GM19324 (cell line): ENCODE results near the gene RSPO3.
A peak's percentile ranks its signal among the peaks of the same experiment; 100 is the strongest.

Experiments used
- ATAC-seq: cut with Tn5 transposase; IDR thresholded peaks from one replicate; pipeline ENCODE4 v1.9.1; 2021; ENCODE audit warnings: mild to moderate bottlenecking, moderate library complexity; ENCODE audit not compliant: unreplicated experiment, low FRiP score

Gene RSPO3

DNA sequence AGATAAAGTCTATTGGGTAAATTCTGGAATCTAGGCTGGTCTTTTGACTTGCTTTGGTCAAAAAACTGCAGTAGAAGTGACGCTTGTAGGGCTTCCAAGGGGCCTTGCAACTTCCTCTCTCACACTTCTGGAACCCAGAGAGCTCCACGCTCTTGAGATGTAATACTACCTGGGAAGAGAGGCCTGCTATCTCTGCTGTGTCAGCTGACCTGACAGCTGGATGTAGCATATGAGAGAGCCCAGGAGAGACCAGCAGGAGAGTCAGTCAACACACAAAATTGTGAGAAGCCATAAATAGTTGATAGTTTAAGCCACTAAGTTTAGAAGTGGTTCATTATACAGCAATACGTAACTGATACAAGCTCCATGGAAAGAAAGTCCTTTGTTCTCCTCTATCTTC, 7.8 kb upstream of the RSPO3 start:
- ATAC-seq: no peak

- no peak for ATAC-seq
These were observed 6.9 kb upstream of the RSPO3 start for GRCh38 chr6:127111526-127111925.

DNA sequence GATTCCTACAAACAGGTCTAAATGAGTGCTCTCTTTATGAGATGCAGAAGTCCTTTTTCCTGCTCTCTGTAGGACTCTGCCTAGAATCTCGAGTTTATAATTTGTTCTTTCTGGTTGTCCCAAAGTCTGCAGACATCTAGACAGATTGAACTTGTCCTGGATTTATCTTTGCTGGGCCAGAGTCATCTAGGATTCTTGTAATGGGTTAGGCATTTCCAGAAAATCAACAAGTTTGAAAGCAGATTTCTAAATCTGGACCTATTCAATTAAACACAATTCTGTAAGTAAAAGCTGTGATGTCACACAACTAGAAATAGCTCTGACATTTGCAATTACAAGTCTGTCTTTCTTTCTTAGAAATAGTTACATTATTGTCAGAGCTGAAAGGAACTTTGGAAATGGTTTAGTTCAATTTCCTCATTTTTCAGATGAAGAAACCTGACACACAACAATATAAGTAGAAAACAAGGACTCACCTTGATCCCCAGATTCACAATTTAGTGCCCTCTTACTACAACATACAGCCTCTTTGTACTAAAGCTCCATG, 4.2 kb upstream of the RSPO3 start:
- no peak for ATAC-seq

GRCh38 chr6:127115084-127115655, 3.3 kb upstream of the RSPO3 start:
- no peak for ATAC-seq

DNA sequence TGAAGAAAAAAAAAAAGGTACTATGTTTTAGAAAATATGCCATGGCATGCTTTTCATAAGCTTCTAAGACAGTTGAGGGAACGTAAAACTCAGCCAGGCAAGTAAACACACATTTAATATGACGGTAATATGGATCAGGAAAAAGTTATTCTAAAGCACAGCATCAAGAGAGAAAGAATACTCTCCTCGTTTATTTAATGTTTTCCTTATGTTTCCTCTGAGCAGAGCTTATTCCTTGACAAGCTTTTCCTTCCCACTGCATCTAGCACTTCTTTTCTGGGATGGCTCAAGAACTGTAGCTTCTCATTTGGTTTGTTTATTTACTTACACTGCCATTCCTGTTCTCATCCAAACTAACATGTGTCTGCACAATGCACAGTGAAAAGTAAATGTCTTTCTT, 2.7 kb upstream of the RSPO3 start:
- no peak for ATAC-seq

- ATAC-seq: no peak
These were observed 533 bp upstream of the RSPO3 start for GRCh38 chr6:127117979-127118297.

DNA sequence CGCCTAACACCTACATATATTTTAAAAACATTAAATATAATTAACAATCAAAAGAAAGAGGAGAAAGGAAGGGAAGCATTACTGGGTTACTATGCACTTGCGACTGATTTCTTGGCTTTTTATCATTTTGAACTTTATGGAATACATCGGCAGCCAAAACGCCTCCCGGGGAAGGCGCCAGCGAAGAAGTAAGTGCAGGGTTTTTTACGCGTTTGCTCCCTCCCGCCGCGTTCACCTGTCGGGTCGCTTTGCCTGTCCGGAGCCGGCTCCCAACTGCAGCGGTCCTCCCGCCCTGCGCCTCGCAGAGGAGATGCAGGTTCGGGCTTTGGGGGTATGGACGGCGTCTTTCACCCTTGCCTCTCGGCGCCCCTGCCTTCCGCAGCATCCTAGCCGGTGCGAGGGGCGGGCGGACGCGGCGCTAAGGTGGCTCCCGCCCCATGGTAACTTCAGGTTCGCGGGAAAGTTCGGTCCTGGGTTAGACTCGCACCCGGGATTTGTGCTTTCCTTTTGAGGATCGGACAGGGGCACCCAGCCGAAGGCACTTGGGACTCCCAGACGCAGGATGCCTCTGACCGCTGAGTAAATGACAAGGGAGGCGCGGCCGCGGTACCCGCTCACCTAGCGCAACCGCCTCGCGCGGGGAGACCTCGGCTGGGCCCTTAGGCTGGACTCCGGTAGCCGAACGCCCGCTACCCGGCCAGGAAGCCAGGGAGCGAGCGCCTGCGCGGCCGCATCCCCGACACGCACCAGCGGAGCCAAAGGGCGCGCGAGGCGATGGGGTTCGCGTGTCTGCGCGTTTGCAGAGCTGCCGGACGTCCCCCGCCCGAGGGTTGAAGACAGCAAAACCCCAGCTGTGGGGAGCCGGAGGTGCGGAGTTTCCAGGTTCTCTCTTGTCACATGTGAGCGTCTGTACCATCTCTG, 891 bp downstream of the RSPO3 start:
- ATAC-seq: peak; percentile 43

- ATAC-seq: peak; percentile 5
These were observed 1.7 kb downstream of the RSPO3 start for GRCh38 chr6:127120023-127120786.

DNA sequence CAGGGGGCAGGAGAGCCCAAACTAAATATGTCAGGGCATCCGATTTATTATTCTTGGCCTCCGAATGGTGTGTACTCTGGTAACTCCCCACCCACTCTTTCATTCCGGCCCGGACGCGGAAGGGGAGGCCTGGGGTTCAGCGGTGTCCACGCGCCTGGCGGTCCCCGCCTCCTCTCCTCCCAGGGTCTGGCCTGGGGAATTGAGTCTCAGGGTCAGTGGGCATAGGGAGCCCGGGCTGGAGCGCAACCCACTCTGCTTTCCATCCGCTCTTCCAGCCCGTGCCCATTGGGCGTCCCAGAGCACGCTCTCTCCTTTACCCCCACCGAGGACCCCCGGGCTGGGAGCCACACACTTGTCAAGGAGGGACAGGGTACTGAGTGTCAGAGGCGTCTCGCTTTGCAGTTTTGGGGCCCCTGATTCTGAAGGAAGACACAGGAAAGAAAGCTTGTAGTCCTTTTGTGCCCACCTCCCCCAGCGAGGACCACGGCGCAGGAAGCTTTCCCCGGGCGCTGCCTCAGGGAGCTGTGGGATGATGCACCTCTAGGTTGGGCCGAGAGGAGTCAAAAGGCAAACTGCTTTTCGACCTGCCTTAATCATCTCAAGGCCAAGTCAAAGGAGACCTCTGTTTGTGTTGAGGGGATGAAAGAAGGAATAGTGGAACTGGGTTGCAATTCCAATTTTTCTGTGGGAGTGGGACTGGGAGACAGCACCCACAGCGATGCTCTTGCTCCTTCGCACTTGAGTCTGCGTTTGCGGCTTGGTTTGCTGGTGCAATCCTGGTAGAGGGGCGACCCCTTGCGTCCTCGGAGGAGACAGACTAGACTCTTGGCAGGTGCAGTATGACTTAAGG, 2.5 kb downstream of the RSPO3 start:
- ATAC-seq: peak; percentile 90

DNA sequence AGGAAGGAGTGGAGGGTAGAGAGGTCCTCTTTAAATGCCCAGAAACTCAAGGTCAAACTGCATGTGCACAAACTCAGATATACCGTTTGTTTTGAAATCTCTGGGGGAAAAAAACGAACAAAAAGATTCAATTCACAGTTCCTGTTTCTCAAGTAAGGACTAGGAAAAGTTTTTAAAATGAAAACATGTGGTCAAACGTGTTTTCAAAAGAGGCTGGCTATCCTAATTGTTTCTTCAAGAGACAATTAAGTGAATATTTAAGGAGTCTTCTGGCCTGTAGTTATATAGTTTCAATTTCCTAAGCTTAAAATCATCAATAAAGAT, 3.1 kb downstream of the RSPO3 start:
- ATAC-seq: no peak

DNA sequence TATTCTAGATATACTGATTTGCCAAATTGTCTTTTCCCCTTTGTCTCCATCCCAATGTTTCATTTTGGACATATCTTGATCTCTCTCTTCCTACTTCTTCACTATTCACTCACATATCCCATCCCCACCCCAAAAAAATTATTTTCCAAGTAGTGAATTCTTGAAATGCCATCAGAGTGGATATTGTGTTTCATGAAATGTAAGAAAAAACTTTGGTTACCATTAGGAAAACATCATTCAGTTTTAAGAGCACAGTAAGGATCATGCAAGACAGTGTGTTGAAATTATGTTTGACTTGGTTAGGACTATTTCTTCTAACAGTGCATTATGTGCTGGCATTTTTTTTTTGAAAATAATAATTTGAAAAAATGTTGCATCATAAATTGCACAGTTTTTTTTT, 5.7 kb downstream of the RSPO3 start:
- ATAC-seq: no peak

DNA sequence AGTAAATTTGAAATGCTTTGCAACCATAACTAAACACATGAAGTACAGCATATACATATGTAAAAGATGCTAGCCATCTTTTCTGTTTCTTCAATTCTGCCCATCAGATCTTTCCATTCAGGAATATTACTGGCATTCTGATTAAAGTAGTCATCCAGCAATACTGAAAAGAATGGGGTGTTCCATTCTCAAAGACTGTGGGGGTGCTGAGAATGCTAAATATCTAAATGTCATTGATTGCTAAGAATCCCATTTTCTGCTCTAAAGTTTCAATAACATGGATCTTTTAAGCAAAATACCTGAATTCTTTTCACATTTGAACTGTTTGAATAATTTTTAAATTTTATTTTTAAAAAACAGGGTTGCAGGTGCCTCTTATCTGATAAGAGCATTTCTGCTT, 6.2 kb downstream of the RSPO3 start:
- no peak for ATAC-seq

- no peak for ATAC-seq
These were observed 9.6 kb downstream of the RSPO3 start for GRCh38 chr6:127128066-127128465.

DNA sequence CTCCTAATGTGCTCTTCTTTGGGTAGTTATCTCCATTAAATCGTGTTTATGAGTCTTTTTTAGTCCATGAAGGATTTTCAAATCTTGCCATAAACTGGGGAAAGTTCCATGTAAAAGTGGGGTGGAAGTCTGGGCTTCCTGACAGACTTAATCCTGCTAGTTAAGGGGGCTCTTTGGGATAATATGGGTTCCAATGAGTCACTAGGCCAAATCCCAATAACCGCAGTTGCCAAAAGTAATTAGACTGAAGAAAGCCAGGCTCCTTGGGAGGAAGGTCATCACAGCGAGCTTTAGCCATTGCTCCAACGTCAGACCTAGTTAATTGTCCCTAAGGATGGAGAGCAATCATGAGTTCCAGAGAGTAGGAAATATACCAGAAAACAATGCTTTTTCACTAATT, 10.8 kb downstream of the RSPO3 start:
- no peak for ATAC-seq

DNA sequence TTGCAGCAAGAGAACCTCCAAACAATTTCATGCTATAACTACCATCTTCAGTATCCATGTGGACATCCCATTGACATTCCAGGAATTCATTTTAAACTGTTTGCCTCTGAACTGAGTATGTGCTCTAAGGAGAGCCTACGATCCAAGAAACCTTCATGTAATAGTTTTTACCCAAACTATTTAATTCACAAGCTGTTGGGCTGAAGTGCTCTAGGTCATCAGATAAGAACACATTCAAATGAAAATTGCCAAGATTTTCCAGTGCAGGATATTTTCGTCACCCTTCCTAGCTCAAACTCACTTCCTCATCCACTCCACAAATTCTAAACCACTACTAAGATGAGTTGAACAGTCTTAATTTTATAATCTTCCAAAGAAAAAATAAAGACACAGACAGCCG, 12.8 kb downstream of the RSPO3 start:
- ATAC-seq: no peak

GRCh38 chr6:127131772-127132376, 13.4 kb downstream of the RSPO3 start:
- ATAC-seq: no peak

DNA sequence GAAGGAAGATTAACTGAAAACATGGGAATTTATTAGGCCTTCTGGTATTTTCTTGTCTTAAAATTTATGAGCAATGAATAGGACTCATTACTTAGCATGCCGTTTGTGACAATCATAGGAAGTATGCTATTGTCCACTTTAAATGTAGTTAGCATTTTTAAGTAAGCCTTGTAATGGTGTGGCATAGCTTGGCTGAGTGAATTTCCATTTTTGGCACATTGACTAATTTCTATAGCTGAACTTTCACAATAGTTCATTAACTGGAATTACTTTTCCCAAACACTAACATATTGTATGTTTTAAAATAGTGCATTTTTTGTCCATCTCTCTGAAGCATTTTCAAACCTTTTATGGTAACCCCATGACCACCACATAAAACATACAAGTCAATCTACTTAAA, 15.7 kb downstream of the RSPO3 start:
- ATAC-seq: no peak

DNA sequence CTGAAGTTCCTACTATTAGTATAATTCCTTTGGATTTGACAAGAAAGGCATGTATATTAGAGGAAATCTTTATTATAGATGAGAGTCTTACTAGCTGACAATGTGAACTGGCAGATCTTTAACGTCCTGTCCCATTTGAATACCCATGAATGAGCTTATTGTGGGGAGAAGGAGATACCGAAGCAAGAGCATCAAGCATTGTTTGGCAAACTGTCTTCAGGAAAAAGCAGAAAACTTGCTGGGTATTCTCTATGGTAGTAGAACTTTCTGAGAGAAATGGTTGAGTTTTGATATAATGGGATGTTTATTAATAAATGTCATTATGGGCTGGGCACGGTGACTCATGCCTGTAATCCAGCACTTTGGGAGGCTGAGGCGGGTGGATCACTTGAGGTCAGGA, 18.3 kb downstream of the RSPO3 start:
- ATAC-seq: no peak

DNA sequence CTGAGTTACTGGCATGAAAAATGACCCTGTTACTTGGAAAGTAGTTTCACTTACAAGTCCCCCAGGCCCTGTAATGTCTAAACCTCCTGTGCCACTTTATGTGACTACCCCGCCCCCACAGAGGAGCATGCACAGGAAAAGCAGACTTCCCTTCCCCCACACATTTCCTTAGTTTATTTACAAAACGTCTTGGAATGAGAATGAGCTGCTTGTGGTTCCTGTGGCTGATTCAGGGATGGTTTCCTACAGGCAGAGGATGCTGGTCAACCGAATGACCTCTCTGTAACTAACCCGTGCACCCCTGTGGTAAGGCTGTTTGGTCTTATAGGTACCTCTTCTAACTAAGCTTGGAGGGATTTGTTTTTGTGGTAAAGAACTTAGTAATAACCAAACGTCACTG, 28.5 kb downstream of the RSPO3 start:
- ATAC-seq: no peak

- no peak for ATAC-seq
These were observed 29.1 kb downstream of the RSPO3 start for GRCh38 chr6:127147534-127147933.
